ENCODE data around the gene LIN37. TPM values are rescaled to one million over a fixed set of nuclear protein-coding genes. Genes with fewer than 3 reads are reported as not detected.

LIN37 gene
- total RNA-seq, 1 experiment from 2014 or later = 11.3 TPM

- H3K27me3 ChIP-seq (replicated peaks; ENCODE audit: insufficient read depth, low read depth, low read length, poor library complexity) = no peaks in the 10 kb centered on the region
- peak overlapping the region; percentile 99 for H3K27ac ChIP-seq (ENCODE audit: low read depth, low read length, poor library complexity, severe bottlenecking)
- ChIA-PET CTCF (no interaction called here), POLR2A (ENCODE audit: low non-redundant PET) (no interaction called here)
- intact Hi-C loops (cut with micrococcal nuclease; ENCODE audit: unreplicated experiment) = loop anchor here (10.0 kb wide), 1 partner anchor 190 kb away; the partner anchor contains the start of gene LRFN3
- DNase-seq (ENCODE audit: low spot score) = peak; percentile 98
- TF ChIP-seq CTCF (conservative IDR thresholded peaks at IDR 0.05; ENCODE audit: low read depth, low read length) (peak; percentile 53), EZH2 (IDR thresholded peaks at IDR 0.05; ENCODE audit: borderline replicate concordance, low read depth, low read length, poor library complexity, severe bottlenecking) (no peak)
- H3K4me1 ChIP-seq (ENCODE audit: insufficient read depth, low read length, poor library complexity, severe bottlenecking) = peaks cover 3% of the 10 kb centered on the region
- peak overlapping the region; percentile 72 for H3K4me3 ChIP-seq (ENCODE audit: low read depth, low read length, poor library complexity, severe bottlenecking)
- no peaks in the 10 kb centered on the region for H3K9me3 ChIP-seq (ENCODE audit: low read depth, low read length, poor library complexity, severe bottlenecking)
- TSS peak; percentile 69 for BruUV-seq (replicated peaks)
- no peaks in the 10 kb centered on the region for H3K36me3 ChIP-seq (ENCODE audit: insufficient read depth, low read length, poor library complexity, severe bottlenecking)
Measured at GRCh38 chr19:35744430-35745327, 3.7 kb upstream of the LIN37 start.

- POLR2A ChIA-PET (ENCODE audit: low non-redundant PET) = interaction anchor here (0.7 kb wide), 1 partner anchor 15 kb away, joined by 3 read pairs; no protein-coding TSS in a partner anchor
- TSS peak; percentile 72 for BruUV-seq (replicated peaks)
- peaks cover 3% of the 10 kb centered on the region for H3K4me1 ChIP-seq (ENCODE audit: insufficient read depth, low read length, poor library complexity, severe bottlenecking)
- peak; percentile 99 for DNase-seq (ENCODE audit: low spot score)
- no peak for TF ChIP-seq EZH2 (IDR thresholded peaks at IDR 0.05; ENCODE audit: borderline replicate concordance, low read depth, low read length, poor library complexity, severe bottlenecking)
- TF ChIP-seq CTCF (conservative IDR thresholded peaks at IDR 0.05; ENCODE audit: low read depth, low read length) = no peak
- peak within 1 kb of the TSS; percentile 72 for H3K4me3 ChIP-seq (ENCODE audit: low read depth, low read length, poor library complexity, severe bottlenecking)
- no peaks in the 10 kb centered on the region for H3K9me3 ChIP-seq (ENCODE audit: low read depth, low read length, poor library complexity, severe bottlenecking)
- H3K27me3 ChIP-seq (replicated peaks; ENCODE audit: insufficient read depth, low read depth, low read length, poor library complexity) = no peaks in the 10 kb centered on the region
- CTCF ChIA-PET = interaction anchor here (0.6 kb wide), 1 partner anchor 74 kb away, joined by 3 read pairs; no protein-coding TSS in a partner anchor
- peak within 1 kb of the TSS; percentile 99 for H3K27ac ChIP-seq (ENCODE audit: low read depth, low read length, poor library complexity, severe bottlenecking)
- intact Hi-C loops (cut with micrococcal nuclease; ENCODE audit: unreplicated experiment) = loop anchor here (10.0 kb wide), 1 partner anchor 189 kb away; the partner anchor contains the start of gene LRFN3
- no peaks in the 10 kb centered on the region for H3K36me3 ChIP-seq (ENCODE audit: insufficient read depth, low read length, poor library complexity, severe bottlenecking)
Measured at GRCh38 chr19:35745328-35746086, 2.9 kb upstream of the LIN37 start, which contains the start of the genes PSENEN and U2AF1L4. TSS of gene PSENEN (plus strand) at chr19:35745651. CDS start at chr19:35745931, 280 bp downstream. TSS of gene U2AF1L4 (minus strand) at chr19:35745418. CDS start at chr19:35745391, 27 bp downstream.

GRCh38 chr19:35746087-35746462 is 2.3 kb upstream of the LIN37 start:
- Histone ChIP-seq H3K36me3 (ENCODE audit: insufficient read depth, low read length, poor library complexity, severe bottlenecking) (no peaks in the 10 kb centered on the region), H3K27ac (ENCODE audit: low read depth, low read length, poor library complexity, severe bottlenecking) (peak overlapping the region; percentile 99), H3K9me3 (ENCODE audit: low read depth, low read length, poor library complexity, severe bottlenecking) (no peaks in the 10 kb centered on the region), H3K27me3 (replicated peaks; ENCODE audit: insufficient read depth, low read depth, low read length, poor library complexity) (no peaks in the 10 kb centered on the region), H3K4me1 (ENCODE audit: insufficient read depth, low read length, poor library complexity, severe bottlenecking) (peaks cover 3% of the 10 kb centered on the region), H3K4me3 (ENCODE audit: low read depth, low read length, poor library complexity, severe bottlenecking) (peak overlapping the region; percentile 72)
- BruUV-seq (replicated peaks) = no TSS peak
- ChIA-PET POLR2A (ENCODE audit: low non-redundant PET) (no interaction called here), CTCF (interaction anchor here (0.6 kb wide), 1 partner anchor 74 kb away, joined by 3 read pairs; no protein-coding TSS in a partner anchor)
- DNase-seq (ENCODE audit: low spot score) = no peak
- TF ChIP-seq EZH2 (IDR thresholded peaks at IDR 0.05; ENCODE audit: borderline replicate concordance, low read depth, low read length, poor library complexity, severe bottlenecking) (no peak), CTCF (conservative IDR thresholded peaks at IDR 0.05; ENCODE audit: low read depth, low read length) (no peak)
- intact Hi-C loops (cut with micrococcal nuclease; ENCODE audit: unreplicated experiment) = loop anchor here (10.0 kb wide), 1 partner anchor 189 kb away; the partner anchor contains the start of gene LRFN3
